HepG2 (cell line): ENCODE results near the gene FAM219A. TPM values are rescaled to one million over a fixed set of nuclear protein-coding genes. Genes with fewer than 3 reads are reported as not detected.

Experiments used
- EZH2 ChIP-seq: conservative IDR thresholded peaks from 2 replicates; pipeline ENCODE4 v1.6.1; 2012; ENCODE audit warnings: mild to moderate bottlenecking, low read depth, low read length, moderate library complexity
- MAZ ChIP-seq, 2 experiments: sonication (generic) in 1 of 2; formaldehyde crosslinking in 1 of 2; IDR thresholded peaks; 2 replicates each; pipeline versions ENCODE4 v1.5.0 to v1.6.1; 2012 to 2020; ENCODE audit warnings: low read depth in 2 of 2, mild to moderate bottlenecking in 2 of 2, borderline replicate concordance in 1 of 2, improper control_type of control experiment in 1 of 2, low read length in 1 of 2, missing genetic modification reagents in 1 of 2, moderate library complexity in 1 of 2
- MZF1 ChIP-seq: sonication (generic); formaldehyde crosslinking; IDR thresholded peaks from 2 replicates; pipeline ENCODE4 v1.8.1; 2023; ENCODE audit warnings: mild to moderate bottlenecking, missing genetic modification reagents, borderline replicate concordance
- NFKBIZ ChIP-seq: IDR thresholded peaks from 2 replicates; pipeline ENCODE4 v1.6.1; 2018; ENCODE audit warnings: missing genetic modification reagents, missing compliant biosample characterization
- SALL2 ChIP-seq: sonication (generic); formaldehyde crosslinking; IDR thresholded peaks from 2 replicates; pipeline ENCODE4 v1.8.1; 2023; ENCODE audit warnings: mild to moderate bottlenecking, missing genetic modification reagents, inconsistent platforms
- SMARCC2 ChIP-seq: fragments of 450-650 bp; IDR thresholded peaks from 2 replicates; pipeline ENCODE4 v1.6.1; 2017; ENCODE audit warnings: antibody characterized with exemption, mild to moderate bottlenecking
- ZNF30 ChIP-seq: sonication (generic); formaldehyde crosslinking; IDR thresholded peaks from 2 replicates; pipeline ENCODE4 v1.5.0; 2020; ENCODE audit warnings: mild to moderate bottlenecking, missing genetic modification reagents
- ZNF317 ChIP-seq: sonication (generic); formaldehyde crosslinking; IDR thresholded peaks from 2 replicates; pipeline ENCODE4 v1.5.0; 2020; ENCODE audit warnings: mild to moderate bottlenecking, missing genetic modification reagents
- ZNF788 ChIP-seq: sonication (generic); formaldehyde crosslinking; IDR thresholded peaks from 2 replicates; pipeline ENCODE4 v1.5.0; 2020; ENCODE audit warnings: mild to moderate bottlenecking, missing genetic modification reagents, borderline replicate concordance
- polyA plus RNA-seq, 8 experiments: library from polyadenylated mRNA; depleted of rRNA in 3 of 8; stranded (reverse) in 7 of 8; unstranded in 1 of 8; fragments of >200 nt; fragmentation: Illumina TruSeq in 4 of 8; extraction: Trizol in 4 of 8; gene quantifications; 2 replicates each; pipeline versions ENCODE4 v1.2.1 to v1.2.3, GENCODE V29; 2011 to 2016; ENCODE audit warnings: low read depth in 4 of 8, missing spikeins in 1 of 8, mixed read lengths in 1 of 8; ENCODE audit not compliant: insufficient read depth in 1 of 8
- total RNA-seq, 5 experiments: library from RNA; depleted of rRNA; stranded (reverse); fragments of >200 nt; fragmentation: Illumina TruSeq; extraction: Trizol; gene quantifications; 2 replicates each; pipeline ENCODE4 v1.2.3, GENCODE V29; 2016; ENCODE audit warnings: low read depth in 1 of 5
- TF ChIP-seq, protein P1 (sequence below): sonication (generic); formaldehyde crosslinking; IDR thresholded peaks from one replicate; pipeline ENCODE4 v1.5.1; 2020; ENCODE audit warnings: mild to moderate bottlenecking, missing genetic modification reagents; ENCODE audit errors: not compliant biosample characterization
- TF ChIP-seq, protein P2 (sequence below): fragments of 450-650 bp; IDR thresholded peaks from 2 replicates; pipeline ENCODE4 v1.6.1; 2017; ENCODE audit warnings: mild to moderate bottlenecking
- TF ChIP-seq, protein P3 (sequence below): IDR thresholded peaks from 2 replicates; pipeline ENCODE4 v1.6.1; 2016; ENCODE audit warnings: missing compliant biosample characterization, missing genetic modification reagents, borderline replicate concordance

The FAM219A gene
- total and polyA plus RNA-seq, 2 of the 13 experiments (the other 11 are each of a cell fraction or from before 2014, with no cell fraction given), result 3.9 to 6.4 TPM

DNA sequence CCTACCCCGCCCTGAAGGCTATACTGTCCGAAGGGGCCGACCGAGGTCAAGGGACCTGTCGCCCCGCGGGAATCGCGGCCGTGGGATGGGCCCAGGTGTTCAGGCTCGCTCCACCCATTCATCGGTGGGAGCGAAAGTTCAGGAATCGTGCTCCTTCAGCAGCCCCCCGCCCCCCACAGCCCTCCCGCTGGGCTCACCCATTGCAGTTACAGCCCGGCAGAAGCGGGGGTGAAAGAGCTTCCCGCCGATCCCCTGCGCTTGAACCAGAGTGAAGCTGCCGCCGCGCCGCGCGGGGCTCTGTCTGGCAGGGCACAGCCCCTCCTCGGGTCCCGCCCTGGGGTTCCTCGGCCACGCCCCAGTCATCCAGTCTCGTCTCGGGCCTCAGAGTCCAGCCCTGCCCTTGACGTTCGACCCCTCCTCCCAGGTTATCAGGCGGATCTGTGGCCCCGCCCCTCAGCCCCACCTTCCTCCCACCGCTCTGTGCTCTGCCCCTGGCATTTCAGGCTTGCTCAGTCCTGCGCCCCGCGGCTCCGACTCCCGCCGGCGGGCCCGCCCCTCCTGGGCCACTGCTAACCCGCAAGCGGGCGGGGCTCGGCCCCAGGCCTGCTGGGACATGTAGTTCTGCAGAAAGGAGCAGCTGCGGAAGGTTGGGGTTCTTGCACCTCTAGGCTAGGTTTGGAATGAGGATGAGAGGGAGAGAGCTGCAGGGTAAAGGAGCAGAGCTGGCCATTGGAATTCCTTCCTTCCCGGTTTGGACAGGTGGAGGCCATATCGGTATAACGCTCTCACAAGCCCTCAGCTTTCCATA is 81.6 kb downstream of the FAM219A start, which contains the start of gene MYORG (continued):
- TF ChIP-seq, protein P1, sequence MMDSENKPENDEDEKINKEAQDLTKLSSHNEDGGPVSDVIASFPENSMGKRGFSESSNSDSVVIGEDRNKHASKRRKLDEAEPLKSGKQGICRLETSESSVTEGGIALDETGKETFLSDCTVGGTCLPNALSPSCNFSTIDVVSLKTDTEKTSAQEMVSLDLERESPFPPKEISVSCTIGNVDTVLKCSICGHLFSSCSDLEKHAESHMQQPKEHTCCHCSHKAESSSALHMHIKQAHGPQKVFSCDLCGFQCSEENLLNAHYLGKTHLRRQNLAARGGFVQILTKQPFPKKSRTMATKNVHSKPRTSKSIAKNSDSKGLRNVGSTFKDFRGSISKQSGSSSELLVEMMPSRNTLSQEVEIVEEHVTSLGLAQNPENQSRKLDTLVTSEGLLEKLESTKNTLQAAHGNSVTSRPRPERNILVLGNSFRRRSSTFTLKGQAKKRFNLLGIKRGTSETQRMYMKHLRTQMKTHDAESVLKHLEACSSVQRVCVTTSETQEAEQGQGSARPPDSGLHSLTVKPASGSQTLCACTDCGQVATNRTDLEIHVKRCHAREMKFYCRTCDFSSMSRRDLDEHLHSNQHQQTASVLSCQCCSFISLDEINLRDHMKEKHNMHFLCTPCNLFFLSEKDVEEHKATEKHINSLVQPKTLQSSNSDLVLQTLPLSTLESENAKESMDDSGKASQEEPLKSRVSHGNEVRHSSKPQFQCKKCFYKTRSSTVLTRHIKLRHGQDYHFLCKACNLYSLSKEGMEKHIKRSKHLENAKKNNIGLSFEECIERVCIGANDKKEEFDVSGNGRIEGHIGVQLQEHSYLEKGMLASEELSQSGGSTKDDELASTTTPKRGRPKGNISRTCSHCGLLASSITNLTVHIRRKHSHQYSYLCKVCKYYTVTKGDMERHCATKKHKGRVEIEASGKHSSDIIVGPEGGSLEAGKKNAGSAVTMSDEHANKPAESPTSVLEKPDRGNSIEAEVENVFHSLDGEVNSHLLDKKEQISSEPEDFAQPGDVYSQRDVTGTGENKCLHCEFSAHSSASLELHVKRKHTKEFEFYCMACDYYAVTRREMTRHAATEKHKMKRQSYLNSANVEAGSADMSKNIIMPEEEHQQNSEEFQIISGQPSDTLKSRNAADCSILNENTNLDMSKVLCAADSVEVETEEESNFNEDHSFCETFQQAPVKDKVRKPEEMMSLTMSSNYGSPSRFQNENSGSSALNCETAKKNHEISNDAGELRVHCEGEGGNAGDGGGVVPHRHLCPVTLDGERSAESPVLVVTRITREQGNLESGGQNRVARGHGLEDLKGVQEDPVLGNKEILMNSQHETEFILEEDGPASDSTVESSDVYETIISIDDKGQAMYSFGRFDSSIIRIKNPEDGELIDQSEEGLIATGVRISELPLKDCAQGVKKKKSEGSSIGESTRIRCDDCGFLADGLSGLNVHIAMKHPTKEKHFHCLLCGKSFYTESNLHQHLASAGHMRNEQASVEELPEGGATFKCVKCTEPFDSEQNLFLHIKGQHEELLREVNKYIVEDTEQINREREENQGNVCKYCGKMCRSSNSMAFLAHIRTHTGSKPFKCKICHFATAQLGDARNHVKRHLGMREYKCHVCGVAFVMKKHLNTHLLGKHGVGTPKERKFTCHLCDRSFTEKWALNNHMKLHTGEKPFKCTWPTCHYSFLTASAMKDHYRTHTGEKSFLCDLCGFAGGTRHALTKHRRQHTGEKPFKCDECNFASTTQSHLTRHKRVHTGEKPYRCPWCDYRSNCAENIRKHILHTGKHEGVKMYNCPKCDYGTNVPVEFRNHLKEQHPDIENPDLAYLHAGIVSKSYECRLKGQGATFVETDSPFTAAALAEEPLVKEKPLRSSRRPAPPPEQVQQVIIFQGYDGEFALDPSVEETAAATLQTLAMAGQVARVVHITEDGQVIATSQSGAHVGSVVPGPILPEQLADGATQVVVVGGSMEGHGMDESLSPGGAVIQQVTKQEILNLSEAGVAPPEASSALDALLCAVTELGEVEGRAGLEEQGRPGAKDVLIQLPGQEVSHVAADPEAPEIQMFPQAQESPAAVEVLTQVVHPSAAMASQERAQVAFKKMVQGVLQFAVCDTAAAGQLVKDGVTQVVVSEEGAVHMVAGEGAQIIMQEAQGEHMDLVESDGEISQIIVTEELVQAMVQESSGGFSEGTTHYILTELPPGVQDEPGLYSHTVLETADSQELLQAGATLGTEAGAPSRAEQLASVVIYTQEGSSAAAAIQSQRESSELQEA, result peak; percentile 43
- TF ChIP-seq MAZ (IDR thresholded peaks at IDR 0.05; ENCODE audit: borderline replicate concordance, low read depth, low read length), result peak; percentile 88
- TF ChIP-seq MAZ (CRISPR knock-in tag; IDR thresholded peaks at IDR 0.05; ENCODE audit: low read depth), result peak; percentile 89
- TF ChIP-seq, protein P2, sequence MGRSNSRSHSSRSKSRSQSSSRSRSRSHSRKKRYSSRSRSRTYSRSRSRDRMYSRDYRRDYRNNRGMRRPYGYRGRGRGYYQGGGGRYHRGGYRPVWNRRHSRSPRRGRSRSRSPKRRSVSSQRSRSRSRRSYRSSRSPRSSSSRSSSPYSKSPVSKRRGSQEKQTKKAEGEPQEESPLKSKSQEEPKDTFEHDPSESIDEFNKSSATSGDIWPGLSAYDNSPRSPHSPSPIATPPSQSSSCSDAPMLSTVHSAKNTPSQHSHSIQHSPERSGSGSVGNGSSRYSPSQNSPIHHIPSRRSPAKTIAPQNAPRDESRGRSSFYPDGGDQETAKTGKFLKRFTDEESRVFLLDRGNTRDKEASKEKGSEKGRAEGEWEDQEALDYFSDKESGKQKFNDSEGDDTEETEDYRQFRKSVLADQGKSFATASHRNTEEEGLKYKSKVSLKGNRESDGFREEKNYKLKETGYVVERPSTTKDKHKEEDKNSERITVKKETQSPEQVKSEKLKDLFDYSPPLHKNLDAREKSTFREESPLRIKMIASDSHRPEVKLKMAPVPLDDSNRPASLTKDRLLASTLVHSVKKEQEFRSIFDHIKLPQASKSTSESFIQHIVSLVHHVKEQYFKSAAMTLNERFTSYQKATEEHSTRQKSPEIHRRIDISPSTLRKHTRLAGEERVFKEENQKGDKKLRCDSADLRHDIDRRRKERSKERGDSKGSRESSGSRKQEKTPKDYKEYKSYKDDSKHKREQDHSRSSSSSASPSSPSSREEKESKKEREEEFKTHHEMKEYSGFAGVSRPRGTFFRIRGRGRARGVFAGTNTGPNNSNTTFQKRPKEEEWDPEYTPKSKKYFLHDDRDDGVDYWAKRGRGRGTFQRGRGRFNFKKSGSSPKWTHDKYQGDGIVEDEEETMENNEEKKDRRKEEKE, result no peak
- no peak for TF ChIP-seq ZNF30 (CRISPR knock-in tag)
- no peak for TF ChIP-seq MZF1
- 0 out of 2 replicates have a peak, but pooled peaks have one; percentile 29 for TF ChIP-seq SALL2 (CRISPR knock-in tag)
- peak; percentile 70; the same call in 1 of the 2 replicates for TF ChIP-seq ZNF317 (CRISPR knock-in tag)
- TF ChIP-seq ZNF788, result peak; percentile 63; the same call in 1 of the 2 replicates
- TF ChIP-seq, protein P3, sequence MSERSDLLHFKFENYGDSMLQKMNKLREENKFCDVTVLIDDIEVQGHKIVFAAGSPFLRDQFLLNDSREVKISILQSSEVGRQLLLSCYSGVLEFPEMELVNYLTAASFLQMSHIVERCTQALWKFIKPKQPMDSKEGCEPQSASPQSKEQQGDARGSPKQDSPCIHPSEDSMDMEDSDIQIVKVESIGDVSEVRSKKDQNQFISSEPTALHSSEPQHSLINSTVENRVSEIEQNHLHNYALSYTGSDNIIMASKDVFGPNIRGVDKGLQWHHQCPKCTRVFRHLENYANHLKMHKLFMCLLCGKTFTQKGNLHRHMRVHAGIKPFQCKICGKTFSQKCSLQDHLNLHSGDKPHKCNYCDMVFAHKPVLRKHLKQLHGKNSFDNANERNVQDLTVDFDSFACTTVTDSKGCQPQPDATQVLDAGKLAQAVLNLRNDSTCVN, result peak; percentile 61; the same call in 1 of the 2 replicates
- no peak for TF ChIP-seq EZH2
- TF ChIP-seq SMARCC2, result no peak
- no peak for TF ChIP-seq NFKBIZ
